Stomach (tissue), 4 donors: ENCODE results near the gene BUD13.

Source experiments
- POLR2A ChIP-seq, 4 donors: fragments of 450-650 bp; IDR thresholded peaks; one replicate each; pipeline ENCODE4 v1.6.1; 2016; ENCODE audit warnings: antibody characterized with exemption in 4 of 4, control low read depth in 2 of 4, mild to moderate bottlenecking in 1 of 4, moderate library complexity in 1 of 4
- POLR2AphosphoS5 ChIP-seq, 3 donors: sonication (generic); formaldehyde crosslinking; IDR thresholded peaks; one replicate each; pipeline ENCODE4 v1.6.1; 2016; ENCODE audit warnings: antibody characterized with exemption in 3 of 3
- TF ChIP-seq, protein P1 (sequence below), 7 experiments: fragments of 450-650 bp in 4 of 7; fragments of 200-600 bp in 3 of 7; sonication (generic) in 3 of 7; IDR thresholded peaks; one replicate each; pipeline ENCODE4 v1.5.1; 2016 to 2019; ENCODE audit warnings: antibody characterized with exemption in 7 of 7, control low read depth in 2 of 7, mild to moderate bottlenecking in 1 of 7

DNA sequence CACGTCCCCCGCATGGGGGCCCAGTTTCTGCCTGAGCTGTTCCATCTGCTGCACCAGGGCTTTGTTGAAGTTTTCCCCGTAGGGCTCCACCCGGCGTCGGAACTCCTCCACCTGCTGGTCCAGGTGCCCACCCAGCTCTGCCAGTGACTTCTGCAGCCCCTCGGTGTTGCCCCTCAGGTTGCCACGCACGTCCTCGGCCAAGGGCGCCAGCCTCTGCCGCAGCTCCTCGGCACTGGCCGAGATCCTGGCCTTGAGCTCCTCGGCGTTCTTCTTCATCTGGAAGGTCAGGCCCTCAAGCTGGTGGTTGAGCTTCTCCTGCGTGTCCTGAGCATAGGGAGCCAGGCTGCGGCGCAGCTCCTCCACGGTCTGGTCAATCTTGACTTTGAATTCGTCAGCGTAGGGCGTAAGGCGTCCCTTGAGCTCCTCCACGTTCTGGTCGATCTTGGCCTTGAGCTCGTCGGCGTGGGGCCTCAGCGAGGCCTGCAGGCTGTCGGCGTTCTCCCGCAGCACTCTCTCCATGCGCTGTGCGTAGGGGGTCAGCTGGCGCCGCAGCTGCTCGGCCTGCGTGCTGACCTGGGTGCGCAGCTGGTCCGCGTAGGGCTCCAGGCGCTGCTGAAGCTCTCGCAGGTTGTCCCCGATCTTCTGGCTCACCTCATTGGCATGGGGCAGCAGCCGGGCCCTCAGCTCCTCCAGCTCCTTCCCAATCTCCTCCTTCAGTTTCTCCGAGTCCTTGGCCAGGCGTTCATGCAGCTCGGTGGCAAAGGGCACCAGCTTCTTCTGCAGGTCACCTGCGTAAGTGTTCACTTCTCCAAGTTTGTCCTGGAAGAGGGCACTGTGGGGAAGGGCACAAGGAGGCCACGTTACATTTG, 48.5 kb upstream of the BUD13 start:
- TF ChIP-seq POLR2AphosphoS5 (IDR thresholded peaks at IDR 0.05) (no peak), POLR2A (IDR thresholded peaks at IDR 0.05) (no peak)
- TF ChIP-seq, protein P1, sequence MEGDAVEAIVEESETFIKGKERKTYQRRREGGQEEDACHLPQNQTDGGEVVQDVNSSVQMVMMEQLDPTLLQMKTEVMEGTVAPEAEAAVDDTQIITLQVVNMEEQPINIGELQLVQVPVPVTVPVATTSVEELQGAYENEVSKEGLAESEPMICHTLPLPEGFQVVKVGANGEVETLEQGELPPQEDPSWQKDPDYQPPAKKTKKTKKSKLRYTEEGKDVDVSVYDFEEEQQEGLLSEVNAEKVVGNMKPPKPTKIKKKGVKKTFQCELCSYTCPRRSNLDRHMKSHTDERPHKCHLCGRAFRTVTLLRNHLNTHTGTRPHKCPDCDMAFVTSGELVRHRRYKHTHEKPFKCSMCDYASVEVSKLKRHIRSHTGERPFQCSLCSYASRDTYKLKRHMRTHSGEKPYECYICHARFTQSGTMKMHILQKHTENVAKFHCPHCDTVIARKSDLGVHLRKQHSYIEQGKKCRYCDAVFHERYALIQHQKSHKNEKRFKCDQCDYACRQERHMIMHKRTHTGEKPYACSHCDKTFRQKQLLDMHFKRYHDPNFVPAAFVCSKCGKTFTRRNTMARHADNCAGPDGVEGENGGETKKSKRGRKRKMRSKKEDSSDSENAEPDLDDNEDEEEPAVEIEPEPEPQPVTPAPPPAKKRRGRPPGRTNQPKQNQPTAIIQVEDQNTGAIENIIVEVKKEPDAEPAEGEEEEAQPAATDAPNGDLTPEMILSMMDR (IDR thresholded peaks at IDR 0.05): no peak
